GM12878 (cell line): ENCODE results near the gene UTP25. TPM values are rescaled to one million over a fixed set of nuclear protein-coding genes. Genes with fewer than 3 reads are reported as not detected.

Experiments
- ATAC-seq: fragments of 200-7000 bp; cut with Tn5 transposase; 3 replicates; pipeline ENCODE4 v1.9.1; 2020; ENCODE audit warnings: mild to moderate bottlenecking, moderate library complexity
- BruUV-seq: library from RNA; stranded (reverse); fragments of 400-500 nt; replicated peaks from 2 replicates; lab custom pipeline; 2021; lab: Mats Ljungman, UMichigan
- CTCF ChIA-PET: fragments of 300-600 bp; sonication (Branson Sonifier 250); formaldehyde crosslinking; extraction: SDS; loops from one replicate; lab custom pipeline; 2021; ENCODE audit warnings: inconsistent platforms; lab: Yijun Ruan, JAX
- POLR2A ChIA-PET: fragments of 350-600 bp; formaldehyde crosslinking; extraction: SDS; loops from one replicate; lab custom pipeline; 2021; ENCODE audit warnings: inconsistent platforms; lab: Charles Lee
- RAD21 ChIA-PET: fragments of 300-600 bp; sonication (Branson Sonifier 250); formaldehyde crosslinking; loops from one replicate; lab custom pipeline; 2023; ENCODE audit warnings: antibody characterized with exemption; ENCODE audit not compliant: unreplicated experiment; lab: Charles Lee
- SMC1A ChIA-PET: fragments of 300-600 bp; sonication (Branson Sonifier 250); formaldehyde crosslinking; loops from one replicate; lab custom pipeline; 2023; ENCODE audit not compliant: unreplicated experiment, uncharacterized antibody; lab: Charles Lee
- DNase-seq: peaks from one replicate; pipeline ENCODE4 v3.0.0-alpha.2; 2011; ENCODE audit warnings: low read depth, low spot score
- FAIRE-seq: peaks from 3 replicates; lab custom pipeline; 2011; peaks lifted over from hg19 to GRCh38; lab: Jason Lieb, UNC
- H2AFZ ChIP-seq: 2 replicates; pipeline ENCODE4 v1.6.0; 2011; ENCODE audit warnings: low read depth, low read length, control low read depth; ENCODE audit not compliant: control insufficient read depth
- H3K27ac ChIP-seq: 2 replicates; pipeline ENCODE4 v1.5.1; 2011; ENCODE audit warnings: control low read depth; ENCODE audit not compliant: control insufficient read depth, insufficient read depth
- H3K27me3 ChIP-seq, 2 experiments: replicated peaks in 1 of 2; 2 replicates each; pipeline versions ENCODE4 v1.6.0 to v1.6.1; 2011; ENCODE audit warnings: low read length in 1 of 2; ENCODE audit not compliant: control insufficient read depth in 2 of 2, insufficient read depth in 2 of 2
- H3K36me3 ChIP-seq, 2 experiments: 2 replicates each; pipeline ENCODE4 v1.5.1; 2011; ENCODE audit warnings: low read length in 1 of 2; ENCODE audit not compliant: control insufficient read depth in 2 of 2, insufficient read depth in 2 of 2
- H3K4me1 ChIP-seq: 2 replicates; pipeline ENCODE4 v1.6.1; 2011; ENCODE audit warnings: mild to moderate bottlenecking, low read length, moderate library complexity, mixed read lengths; ENCODE audit not compliant: control insufficient read depth, insufficient read depth
- H3K4me2 ChIP-seq: 2 replicates; pipeline ENCODE4 v1.6.0; 2011; ENCODE audit warnings: control low read depth; ENCODE audit not compliant: control insufficient read depth, insufficient read depth
- H3K4me3 ChIP-seq: fragments of 200-600 bp; sonication (generic); 2 replicates; pipeline ENCODE4 v1.5.1; 2016
- H3K79me2 ChIP-seq: 2 replicates; pipeline ENCODE4 v1.6.0; 2011; ENCODE audit warnings: low read length; ENCODE audit not compliant: control insufficient read depth, insufficient read depth
- H3K9ac ChIP-seq: 2 replicates; pipeline ENCODE4 v1.8.0; 2011; ENCODE audit warnings: low read length, control low read depth, mixed read lengths; ENCODE audit not compliant: control insufficient read depth, insufficient read depth
- H3K9me3 ChIP-seq: replicated peaks from 3 replicates; pipeline ENCODE4 v1.5.1; 2011; ENCODE audit warnings: mild to moderate bottlenecking, low read length; ENCODE audit not compliant: control insufficient read depth, insufficient read depth
- H4K20me1 ChIP-seq: 2 replicates; pipeline ENCODE4 v1.6.0; 2011; ENCODE audit not compliant: control insufficient read depth, insufficient read depth
- EED ChIP-seq: sonication (generic); IDR thresholded peaks from 2 replicates; pipeline ENCODE4 v1.6.1; 2016; ENCODE audit warnings: antibody characterized with exemption, low read depth
- ETV6 ChIP-seq, 2 experiments: fragments of 450-650 bp in 1 of 2; IDR thresholded peaks in 1 of 2; conservative IDR thresholded peaks in 1 of 2; 2 replicates each; pipeline ENCODE4 v1.6.1; 2014; ENCODE audit warnings: antibody characterized with exemption in 1 of 2, borderline replicate concordance in 1 of 2, low read depth in 1 of 2, mild to moderate bottlenecking in 1 of 2, moderate library complexity in 1 of 2
- EZH2 ChIP-seq: IDR thresholded peaks from 2 replicates; pipeline ENCODE4 v1.6.1; 2012; ENCODE audit warnings: low read depth, mild to moderate bottlenecking, control low read depth, inconsistent platforms, low read length, borderline replicate concordance; ENCODE audit not compliant: control insufficient read depth
- FOS ChIP-seq: IDR thresholded peaks from 3 replicates; pipeline ENCODE4 v1.6.1; 2011; ENCODE audit warnings: borderline replicate concordance; ENCODE audit not compliant: insufficient read length; ENCODE audit errors: extremely low read depth
- IKZF1 ChIP-seq: fragments of 450-650 bp; conservative IDR thresholded peaks from 2 replicates; pipeline ENCODE4 v1.6.1; 2017; ENCODE audit warnings: antibody characterized with exemption, mild to moderate bottlenecking
- JUNB ChIP-seq: IDR thresholded peaks from 2 replicates; pipeline ENCODE4 v1.6.1; 2016; ENCODE audit warnings: antibody characterized with exemption, mild to moderate bottlenecking
- MEF2A ChIP-seq: IDR thresholded peaks from 2 replicates; pipeline ENCODE4 v1.6.1; 2011; ENCODE audit warnings: low read depth, mild to moderate bottlenecking, low read length, moderate library complexity; ENCODE audit not compliant: insufficient read depth
- PAX8 ChIP-seq: fragments of 450-650 bp; IDR thresholded peaks from 2 replicates; pipeline ENCODE4 v1.6.1; 2017; ENCODE audit warnings: mild to moderate bottlenecking, moderate library complexity
- PBX3 ChIP-seq: IDR thresholded peaks from 2 replicates; pipeline ENCODE4 v1.6.1; 2011; ENCODE audit warnings: mild to moderate bottlenecking, low read depth, low read length, moderate library complexity; ENCODE audit not compliant: insufficient replicate concordance
- RAD51 ChIP-seq: fragments of 450-650 bp; IDR thresholded peaks from 2 replicates; pipeline ENCODE4 v1.6.1; 2016; ENCODE audit warnings: moderate library complexity, mild to moderate bottlenecking, inconsistent platforms
- ZBTB11 ChIP-seq: fragments of 450-650 bp; formaldehyde crosslinking; IDR thresholded peaks from 2 replicates; pipeline ENCODE4 v1.5.0; 2022; ENCODE audit warnings: mild to moderate bottlenecking, missing genetic modification characterization
- ZBTB33 ChIP-seq: fragments of 450-650 bp; IDR thresholded peaks from 2 replicates; pipeline ENCODE4 v1.6.1; 2017; ENCODE audit warnings: mild to moderate bottlenecking
- WGBS: methylation state at CpG from one replicate; pipeline ENCODE4 v1.1.6; 2016; ENCODE audit warnings: low lambda C conversion rate; ENCODE audit not compliant: insufficient replicate concordance, insufficient coverage; ENCODE audit errors: missing lambda C conversion rate; 5-methylcytosine and 5-hydroxymethylcytosine counted together
- in situ Hi-C: fragments of 300-500 bp; cut with MboI; formaldehyde crosslinking; loops from 9 replicates; pipeline ENCODE4 v1.14.3; 2018; ENCODE audit warnings: mixed read lengths
- intact Hi-C: fragments of 100-400 bp; cut with micrococcal nuclease; formaldehyde crosslinking; loops from one replicate; pipeline ENCODE4 v1.14.2; 2022; ENCODE audit not compliant: unreplicated experiment
- polyA plus RNA-seq, 11 experiments: library from polyadenylated mRNA; depleted of rRNA in 4 of 11; unstranded in 6 of 11; stranded (reverse) in 5 of 11; fragments of >200 nt; fragmentation: Nextera tagmentation in 4 of 11; fragmentation: Illumina TruSeq in 1 of 11; extraction: Ambion mirVana in 4 of 11; extraction: Trizol in 1 of 11; gene quantifications; 1 replicate in 1 of 11; 2 replicates in 10 of 11; pipeline versions ENCODE4 v1.2.1 to v1.2.3, GENCODE V29; 2011 to 2016; ENCODE audit warnings: inconsistent platforms in 2 of 11, missing spikeins in 2 of 11, low read depth in 1 of 11
- total RNA-seq, 4 experiments: library from RNA; depleted of rRNA in 3 of 4; stranded (reverse); fragments of >200 nt in 3 of 4; fragmentation: Illumina TruSeq in 1 of 4; extraction: Trizol in 1 of 4; gene quantifications; 2 replicates each; pipeline versions ENCODE4 v1.2.1 to v1.2.3, GENCODE V29; 2013 to 2021
- TF ChIP-seq, protein P1 (sequence below), 3 experiments: IDR thresholded peaks in 2 of 3; conservative IDR thresholded peaks in 1 of 3; 2 replicates each; pipeline ENCODE4 v1.5.1; 2011; ENCODE audit warnings: low read depth in 3 of 3, low read length in 3 of 3, mild to moderate bottlenecking in 3 of 3, control low read depth in 2 of 3, moderate library complexity in 2 of 3, inconsistent platforms in 1 of 3, mixed read lengths in 1 of 3; ENCODE audit not compliant: control insufficient read depth in 2 of 3, insufficient read depth in 1 of 3; ENCODE audit errors: extremely low read depth in 1 of 3

The UTP25 gene
- total and polyA plus RNA-seq, 10 of the 15 experiments (the other 5 are each of a cell fraction or from before 2014, with no cell fraction given): 3.0 to 13.3 (median 8.5) TPM

DNA sequence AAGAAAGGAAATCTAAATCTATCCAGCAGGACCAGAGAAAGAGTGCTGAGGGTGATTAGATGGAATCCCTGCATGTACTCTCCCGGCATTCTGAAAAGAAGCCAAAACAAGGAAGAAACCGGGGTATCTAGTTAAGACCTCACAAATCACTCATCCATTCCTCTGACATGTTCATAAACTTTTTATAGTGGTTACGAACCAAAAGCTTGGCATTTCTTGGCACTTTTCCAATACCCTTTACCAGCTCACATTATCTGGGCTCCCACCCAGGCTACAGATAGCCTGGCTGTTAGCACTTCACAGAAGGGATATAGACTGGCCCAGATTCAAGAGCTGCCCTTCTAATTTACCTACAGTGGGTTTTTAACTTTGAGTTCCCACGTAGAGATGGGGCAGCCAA is 41.6 kb upstream of the UTP25 start (continued):
- TF ChIP-seq EZH2: no peak
- TF ChIP-seq ETV6 (conservative IDR thresholded peaks at IDR 0.05 in 1 of 2, IDR thresholded peaks at IDR 0.05 in 1 of 2; ENCODE audit: borderline replicate concordance in 1 of 2, low read depth in 1 of 2): no peak
- TF ChIP-seq, protein P1, sequence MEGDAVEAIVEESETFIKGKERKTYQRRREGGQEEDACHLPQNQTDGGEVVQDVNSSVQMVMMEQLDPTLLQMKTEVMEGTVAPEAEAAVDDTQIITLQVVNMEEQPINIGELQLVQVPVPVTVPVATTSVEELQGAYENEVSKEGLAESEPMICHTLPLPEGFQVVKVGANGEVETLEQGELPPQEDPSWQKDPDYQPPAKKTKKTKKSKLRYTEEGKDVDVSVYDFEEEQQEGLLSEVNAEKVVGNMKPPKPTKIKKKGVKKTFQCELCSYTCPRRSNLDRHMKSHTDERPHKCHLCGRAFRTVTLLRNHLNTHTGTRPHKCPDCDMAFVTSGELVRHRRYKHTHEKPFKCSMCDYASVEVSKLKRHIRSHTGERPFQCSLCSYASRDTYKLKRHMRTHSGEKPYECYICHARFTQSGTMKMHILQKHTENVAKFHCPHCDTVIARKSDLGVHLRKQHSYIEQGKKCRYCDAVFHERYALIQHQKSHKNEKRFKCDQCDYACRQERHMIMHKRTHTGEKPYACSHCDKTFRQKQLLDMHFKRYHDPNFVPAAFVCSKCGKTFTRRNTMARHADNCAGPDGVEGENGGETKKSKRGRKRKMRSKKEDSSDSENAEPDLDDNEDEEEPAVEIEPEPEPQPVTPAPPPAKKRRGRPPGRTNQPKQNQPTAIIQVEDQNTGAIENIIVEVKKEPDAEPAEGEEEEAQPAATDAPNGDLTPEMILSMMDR (IDR thresholded peaks at IDR 0.05 in 2 of 3, conservative IDR thresholded peaks at IDR 0.05 in 1 of 3; ENCODE audit: control insufficient read depth in 2 of 3, extremely low read depth in 1 of 3, insufficient read depth in 1 of 3, low read depth in 3 of 3, low read length in 3 of 3): no peak
- no peak for TF ChIP-seq MEF2A
- TF ChIP-seq PAX8: no peak

GRCh38 chr1:209787551-209787950 is 40.2 kb upstream of the UTP25 start:
- Histone ChIP-seq H3K4me1 (0 out of 2 replicates have a peak, but pooled peaks cover 2% of the 10 kb centered on the region), H3K27ac (no peak overlapping the region), H3K9ac (no peak overlapping the region), H3K4me3 (no peak overlapping the region), H3K36me3 (no peaks in the 10 kb centered on the region; a peak in 1 of 4 replicates), H4K20me1 (no peaks in the 10 kb centered on the region), H3K27me3 (peaks cover 2 to 4% of the 10 kb centered on the region in 2 experiments; a peak in 3 of 4 replicates), H2AFZ (no peak overlapping the region; the same call in 1 of the 2 replicates), H3K4me2 (no peak overlapping the region), H3K9me3 (no peaks in the 10 kb centered on the region; the same call in 1 of the 3 replicates), H3K79me2 (peaks cover 7% of the 10 kb centered on the region)
- SMC1A ChIA-PET: interaction anchor here (0.8 to 4.1 kb wide), 15 partner anchors 12 to 113 kb away, joined by 3 to 24 read pairs (median 4); partner anchors contain the start of genes G0S2 and TRAF3IP3
- WGBS: 0% methylated on average over 2 of the region's 2 CpGs
- POLR2A ChIA-PET: interaction anchor here (0.8 to 1.3 kb wide), 6 partner anchors 12 to 52 kb away, joined by 3 to 6 read pairs (median 3); no protein-coding TSS in a partner anchor
- no peak for FAIRE-seq
- RAD21 ChIA-PET: interaction anchor here (1.0 to 2.9 kb wide), 8 partner anchors 12 to 40 kb away, joined by 3 to 16 read pairs (median 6); partner anchors contain the start of gene UTP25
- ATAC-seq: no peak
- no TSS peak for BruUV-seq
- in situ Hi-C loops: no loop called here
- no peak for DNase-seq
- intact Hi-C loops: no loop called here
- CTCF ChIA-PET: interaction anchor here (0.9 to 6.0 kb wide), 9 partner anchors 10 to 40 kb away, joined by 3 to 72 read pairs (median 5); partner anchors contain the start of gene UTP25
- no peak for TF ChIP-seq FOS
- TF ChIP-seq ZBTB33: no peak
- no peak for TF ChIP-seq PBX3
- TF ChIP-seq IKZF1: no peak
- TF ChIP-seq RAD51: no peak
- TF ChIP-seq JUNB: no peak
- TF ChIP-seq EED: no peak
- no peak for TF ChIP-seq ZBTB11 (CRISPR knock-in tag)
